Activated T-helper 17 cell treated with anti-CD3 and anti-CD28 coated beads, Interleukin-2, amount 50 U/mL, for 72 hours (primary cell): ENCODE data around the gene PRKCSH. TPM values are rescaled to one million over a fixed set of nuclear protein-coding genes. Genes with fewer than 3 reads are reported as not detected.
"Not testable (repeated sequence)": the region's sequence is repeated elsewhere in the genome, so short reads cannot be mapped to it uniquely, and the experiment has no call there.

Experiments used
- ATAC-seq: fragments of 150-1000 bp; cut with Tn5 transposase; replicated peaks from 2 replicates; pipeline ENCODE4 v1.10.0; 2021; ENCODE audit warnings: mild to moderate bottlenecking, moderate library complexity
- H3K27ac Mint-ChIP-seq: one replicate; pipeline ENCODE4 v1.8.0; 2022; ENCODE audit warnings: mixed read lengths
- H3K27me3 Mint-ChIP-seq: one replicate; pipeline ENCODE4 v1.8.0; 2022; ENCODE audit warnings: mixed read lengths
- H3K36me3 Mint-ChIP-seq: one replicate; pipeline ENCODE4 v1.8.0; 2022; ENCODE audit warnings: low read depth, mild to moderate bottlenecking, mixed read lengths
- H3K4me1 Mint-ChIP-seq: one replicate; pipeline ENCODE4 v1.8.0; 2022; ENCODE audit warnings: mixed read lengths
- H3K4me3 Mint-ChIP-seq: one replicate; pipeline ENCODE4 v1.8.0; 2022; ENCODE audit warnings: mild to moderate bottlenecking, mixed read lengths
- H3K9me3 Mint-ChIP-seq: one replicate; pipeline ENCODE4 v1.8.0; 2022; ENCODE audit warnings: mixed read lengths
- total RNA-seq, 2 donors: library from RNA; stranded (reverse); gene quantifications; one replicate each; pipeline ENCODE4 v1.2.3, GENCODE V29; 2022

The PRKCSH gene
- total RNA-seq, 2 donors from 2014 or later, result 281 to 300 TPM

GRCh38 chr19:11468266-11468845 lies 32.9 kb downstream of the PRKCSH start:
- not testable (repeated sequence) for H3K9me3 Mint-ChIP-seq, H3K4me3 Mint-ChIP-seq, H3K27ac Mint-ChIP-seq, ATAC-seq, H3K4me1 Mint-ChIP-seq, H3K36me3 Mint-ChIP-seq, H3K27me3 Mint-ChIP-seq

- Mint-ChIP-seq H3K9me3 (no peaks in the 10 kb centered on the region), H3K4me3 (no peak overlapping the region), H3K36me3 (no peaks in the 10 kb centered on the region), H3K4me1 (peaks cover 3% of the 10 kb centered on the region), H3K27me3 (peaks cover 8% of the 10 kb centered on the region), H3K27ac (no peak overlapping the region)
- no peak for ATAC-seq
Observed at GRCh38 chr19:11473725-11474124, 38.3 kb downstream of the PRKCSH start.

GRCh38 chr19:11475343-11475742 lies 39.9 kb downstream of the PRKCSH start:
- H3K27me3 Mint-ChIP-seq, result peaks cover 13% of the 10 kb centered on the region
- H3K4me1 Mint-ChIP-seq, H3K4me3 Mint-ChIP-seq, H3K36me3 Mint-ChIP-seq, H3K27ac Mint-ChIP-seq, H3K9me3 Mint-ChIP-seq, ATAC-seq: not testable (repeated sequence)

GRCh38 chr19:11475861-11476260 lies 40.4 kb downstream of the PRKCSH start:
- H3K4me3 Mint-ChIP-seq, result no peak overlapping the region

DNA sequence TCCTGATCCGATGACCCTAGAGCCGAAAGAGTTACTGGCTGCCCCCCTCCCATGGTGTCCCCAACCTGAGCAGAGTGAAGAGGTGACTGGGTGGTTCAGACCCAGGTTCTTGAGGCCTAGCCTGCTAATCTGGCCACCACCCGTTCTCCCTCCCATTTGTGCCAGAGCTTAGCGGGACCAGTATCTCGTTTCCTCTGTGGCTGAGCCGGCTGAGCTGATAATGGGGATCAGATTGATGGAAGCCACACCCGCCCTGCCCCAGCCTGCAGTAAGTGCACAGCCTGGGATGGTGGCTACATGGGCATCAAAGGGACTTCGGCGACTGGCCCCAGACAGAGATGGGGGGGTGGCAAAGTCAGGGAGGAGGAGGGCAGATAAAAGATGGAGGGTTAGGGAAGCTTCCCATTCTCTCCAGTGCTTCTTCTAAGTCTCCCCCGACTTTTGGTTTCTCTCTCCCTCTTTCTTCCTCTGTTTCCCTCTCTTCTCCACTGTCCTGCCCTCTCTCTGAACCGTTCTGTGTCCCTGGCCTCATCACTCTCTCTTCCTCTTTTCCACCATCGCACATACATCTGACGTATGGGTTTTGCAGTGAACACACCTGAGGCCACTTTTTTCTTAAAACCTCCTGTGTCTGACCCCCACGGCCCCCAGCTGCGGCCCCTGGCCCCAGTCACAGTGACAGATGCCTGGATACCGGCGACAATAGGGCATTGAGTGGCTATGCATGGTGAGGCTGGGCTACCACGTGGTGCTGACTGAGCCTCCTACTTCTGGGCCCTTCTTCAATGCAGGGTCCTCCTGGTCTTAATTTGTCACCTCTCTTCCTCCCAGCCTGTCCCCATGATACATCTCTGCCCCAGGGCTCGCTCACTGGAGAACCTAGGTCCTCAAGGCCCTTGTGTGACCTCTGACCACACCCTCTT lies 43.0 kb downstream of the PRKCSH start:
- no peak for ATAC-seq
- peaks cover 7% of the 10 kb centered on the region for H3K4me1 Mint-ChIP-seq
- peaks cover 19% of the 10 kb centered on the region for H3K27me3 Mint-ChIP-seq
- H3K4me3 Mint-ChIP-seq, result peak overlapping the region; percentile 44
- H3K27ac Mint-ChIP-seq, result no peak overlapping the region
- peaks cover 12% of the 10 kb centered on the region for H3K36me3 Mint-ChIP-seq
- H3K9me3 Mint-ChIP-seq, result no peaks in the 10 kb centered on the region

More at GRCh38 chr19:11475861-11476260, 40.4 kb downstream of the PRKCSH start:
- Mint-ChIP-seq H3K27me3 (peaks cover 13% of the 10 kb centered on the region), H3K36me3 (no peaks in the 10 kb centered on the region), H3K27ac (no peak overlapping the region), H3K4me1 (peaks cover 7% of the 10 kb centered on the region), H3K9me3 (no peaks in the 10 kb centered on the region)
- ATAC-seq, result no peak

- Mint-ChIP-seq H3K4me3 (peak overlapping the region; percentile 44), H3K36me3 (peaks cover 12% of the 10 kb centered on the region), H3K9me3 (no peaks in the 10 kb centered on the region), H3K4me1 (peaks cover 7% of the 10 kb centered on the region), H3K27me3 (peaks cover 19% of the 10 kb centered on the region), H3K27ac (no peak overlapping the region)
- no peak for ATAC-seq
Observed at GRCh38 chr19:11479090-11479897, 43.9 kb downstream of the PRKCSH start.

GRCh38 chr19:11479898-11480714 lies 44.7 kb downstream of the PRKCSH start:
- no peak for ATAC-seq
- peaks cover 16% of the 10 kb centered on the region for H3K36me3 Mint-ChIP-seq
- H3K27me3 Mint-ChIP-seq, result peaks cover 19% of the 10 kb centered on the region
- peaks cover 9% of the 10 kb centered on the region for H3K4me1 Mint-ChIP-seq
- no peak overlapping the region for H3K4me3 Mint-ChIP-seq
- no peak overlapping the region for H3K27ac Mint-ChIP-seq
- no peaks in the 10 kb centered on the region for H3K9me3 Mint-ChIP-seq

- Mint-ChIP-seq H3K4me3 (peak within 1 kb of the TSS; percentile 78), H3K36me3 (peaks cover 19% of the 10 kb centered on the region), H3K27me3 (peaks cover 19% of the 10 kb centered on the region), H3K4me1 (peaks cover 14% of the 10 kb centered on the region), H3K9me3 (no peaks in the 10 kb centered on the region), H3K27ac (peak within 1 kb of the TSS; percentile 82)
- ATAC-seq, result no peak
Observed at GRCh38 chr19:11480715-11481533, 45.5 kb downstream of the PRKCSH start, which contains the start of gene ELAVL3. Gene ELAVL3 (minus strand): TSS chr19:11481046. CDS start chr19:11480608, 438 bp downstream.

DNA sequence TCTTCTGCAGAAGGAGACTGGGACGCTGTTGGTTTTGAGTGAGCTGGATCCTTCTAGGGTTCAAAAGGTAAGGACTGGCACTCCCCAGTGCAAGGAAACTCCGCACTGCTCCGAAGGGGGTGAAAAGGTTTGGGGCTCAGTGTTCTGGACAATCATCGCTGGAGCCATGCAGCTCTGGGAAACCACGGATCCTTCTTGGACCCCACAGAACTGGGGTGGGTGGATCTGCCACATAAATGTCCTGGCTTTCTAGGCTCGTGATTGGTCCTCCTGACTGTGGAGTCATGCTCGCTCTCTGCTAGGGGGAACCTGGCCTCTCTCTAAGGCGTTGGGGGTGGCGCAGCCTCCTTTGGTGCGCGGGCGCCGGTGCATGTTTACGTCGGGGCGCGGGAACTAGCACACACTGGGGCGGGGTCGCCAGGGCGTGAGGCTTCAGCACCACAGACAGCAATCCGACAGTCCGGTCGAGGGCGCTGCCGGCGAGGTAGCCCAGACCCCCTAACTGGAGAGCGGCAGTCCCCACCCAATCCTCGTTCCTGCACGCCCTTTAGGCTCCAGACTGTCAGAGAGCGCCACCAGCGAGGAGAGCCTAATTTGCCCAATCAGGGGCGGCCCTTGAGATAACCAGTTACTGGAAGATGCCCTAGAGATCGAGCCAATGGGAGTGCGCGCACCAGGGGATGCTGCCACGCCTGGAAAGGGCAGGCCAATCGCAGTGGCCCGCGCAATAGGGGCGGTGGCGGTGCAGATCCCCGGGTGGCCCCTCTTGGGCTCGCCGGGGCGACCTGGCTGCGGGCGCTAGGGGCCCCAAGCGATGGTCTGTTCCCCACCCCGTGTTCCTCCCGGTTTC lies 46.3 kb downstream of the PRKCSH start:
- peaks cover 19% of the 10 kb centered on the region for H3K36me3 Mint-ChIP-seq
- peaks cover 19% of the 10 kb centered on the region for H3K27me3 Mint-ChIP-seq
- H3K4me3 Mint-ChIP-seq, result peak overlapping the region; percentile 78
- ATAC-seq, result peak; percentile 88
- H3K27ac Mint-ChIP-seq, result peak overlapping the region; percentile 82
- H3K9me3 Mint-ChIP-seq, result no peaks in the 10 kb centered on the region
- peaks cover 14% of the 10 kb centered on the region for H3K4me1 Mint-ChIP-seq

DNA sequence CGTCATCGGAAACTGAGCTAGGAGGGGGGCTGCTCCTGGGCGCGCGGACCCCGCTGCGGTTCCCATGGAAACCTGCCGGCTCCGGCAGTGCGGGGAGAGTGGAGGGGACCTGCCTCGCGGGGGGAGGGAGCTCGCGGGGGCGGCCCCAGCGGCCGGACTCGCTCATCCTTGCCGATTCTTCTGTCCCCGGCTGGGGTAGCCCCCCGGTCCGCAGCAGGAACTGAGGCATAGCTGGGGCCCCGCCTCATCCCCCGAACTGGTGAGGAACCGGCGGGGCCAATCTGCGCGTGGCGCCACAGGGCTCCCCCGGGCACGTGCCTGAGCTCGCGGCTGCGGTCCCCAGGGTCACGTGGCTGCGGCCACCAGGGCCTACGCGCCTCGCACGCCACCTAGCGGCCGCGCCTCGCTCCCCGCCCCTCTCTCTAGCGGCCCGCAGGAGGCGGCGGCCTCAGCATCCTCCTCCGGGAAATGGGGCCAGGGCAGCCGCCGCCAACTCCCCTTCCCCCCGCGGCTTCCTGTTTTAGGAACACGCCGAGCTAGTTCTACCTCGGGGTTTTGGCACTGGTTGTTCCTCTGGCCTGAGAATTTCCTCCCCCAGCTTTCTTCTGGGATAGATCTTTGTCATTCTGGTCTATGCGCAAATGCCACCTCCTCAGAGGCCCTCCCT lies 47.1 kb downstream of the PRKCSH start:
- H3K27me3 Mint-ChIP-seq, result peaks cover 19% of the 10 kb centered on the region
- no peaks in the 10 kb centered on the region for H3K9me3 Mint-ChIP-seq
- H3K36me3 Mint-ChIP-seq, result peaks cover 25% of the 10 kb centered on the region
- peak overlapping the region; percentile 78 for H3K4me3 Mint-ChIP-seq
- peak; percentile 82 for ATAC-seq
- peaks cover 14% of the 10 kb centered on the region for H3K4me1 Mint-ChIP-seq
- H3K27ac Mint-ChIP-seq, result peak overlapping the region; percentile 82

GRCh38 chr19:11483366-11484111 lies 48.1 kb downstream of the PRKCSH start:
- Mint-ChIP-seq H3K36me3 (peaks cover 27% of the 10 kb centered on the region), H3K4me1 (peaks cover 13% of the 10 kb centered on the region), H3K27me3 (peaks cover 16% of the 10 kb centered on the region), H3K9me3 (no peaks in the 10 kb centered on the region), H3K27ac (peak overlapping the region; percentile 82), H3K4me3 (peak overlapping the region; percentile 78)
- no peak for ATAC-seq
